NCI-H82 treated with DMSO at 0.1 percent for 48 hours (cell line): ENCODE measurements around the gene WDR59.
"Not testable (repeated sequence)": the region's sequence is repeated elsewhere in the genome, so short reads cannot be mapped to it uniquely, and the experiment has no call there.

Source experiments
- DNase-seq: peaks from one replicate; lab custom pipeline; 2025; ENCODE audit not compliant: unreplicated experiment; lab: John Stamatoyannopoulos, UW

WDR59 gene

GRCh38 chr16:75013123-75013522 lies 28.2 kb upstream of the WDR59 start:
- DNase-seq, result not testable (repeated sequence)

- no peak for DNase-seq
Measured at GRCh38 chr16:75012380-75013081, 27.6 kb upstream of the WDR59 start.

GRCh38 chr16:75011634-75012307 lies 26.8 kb upstream of the WDR59 start:
- DNase-seq, result no peak

GRCh38 chr16:75010427-75010826 lies 25.5 kb upstream of the WDR59 start:
- no peak for DNase-seq

GRCh38 chr16:75007443-75007842 lies 22.5 kb upstream of the WDR59 start:
- no peak for DNase-seq

- DNase-seq, result no peak
Measured at GRCh38 chr16:75005697-75006096, 20.8 kb upstream of the WDR59 start.

- no peak for DNase-seq
Measured at GRCh38 chr16:75004460-75004859, 19.5 kb upstream of the WDR59 start.

- DNase-seq, result no peak
Measured at GRCh38 chr16:75003931-75004330, 19.0 kb upstream of the WDR59 start.

DNA sequence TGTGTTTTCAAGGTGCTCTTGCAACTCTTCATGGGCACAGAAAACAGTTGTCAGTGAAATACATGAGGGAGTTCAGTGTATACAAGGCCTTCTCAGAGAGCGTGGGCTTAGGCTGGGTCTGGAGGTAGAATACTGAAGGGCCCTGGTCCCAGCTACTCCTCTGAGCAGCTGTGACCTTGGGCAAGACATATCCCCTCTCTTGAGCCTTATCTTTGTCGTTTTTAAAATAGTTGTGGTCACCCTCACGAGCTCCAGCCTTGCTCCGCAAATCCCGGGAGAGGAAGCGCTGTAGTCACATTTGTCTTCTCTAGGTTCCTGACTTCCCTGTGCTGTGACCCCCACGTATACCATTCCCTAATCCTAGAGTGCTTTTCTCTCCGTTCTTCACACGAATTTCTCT lies 17.6 kb upstream of the WDR59 start:
- DNase-seq, result no peak

DNA sequence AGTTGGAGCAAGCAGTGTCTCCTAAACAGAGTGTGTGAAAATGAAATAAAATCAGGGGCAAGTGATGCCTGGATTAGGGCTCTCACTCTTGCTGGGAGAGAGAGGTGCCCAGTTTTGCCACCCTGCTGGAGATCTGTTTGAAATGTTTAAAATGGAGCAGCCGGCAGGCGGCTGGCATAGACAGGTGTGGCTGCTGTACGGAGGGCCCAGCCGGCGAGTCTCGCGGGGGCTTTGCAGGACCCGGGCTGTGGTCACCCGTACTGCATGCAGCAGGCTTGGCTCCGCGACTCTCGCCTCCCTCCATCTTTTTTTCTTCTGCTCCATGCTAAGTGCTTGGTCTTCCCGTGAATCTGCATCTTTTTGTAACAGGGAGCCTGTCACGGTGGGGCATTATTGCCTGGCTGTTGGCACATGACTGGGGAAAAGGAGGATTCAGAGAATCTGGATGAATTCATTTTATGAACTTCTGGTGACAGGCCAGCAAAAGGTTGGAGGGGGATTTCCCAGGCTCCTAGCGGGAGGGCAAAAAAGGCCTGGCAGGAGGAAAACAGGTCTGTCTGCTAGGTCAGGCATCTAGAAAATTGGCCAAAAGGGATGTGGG lies 15.7 kb upstream of the WDR59 start:
- no peak for DNase-seq

GRCh38 chr16:74999609-75000480 lies 14.9 kb upstream of the WDR59 start:
- DNase-seq, result no peak

- no peak for DNase-seq
Measured at GRCh38 chr16:74999219-74999608, 14.3 kb upstream of the WDR59 start.

DNA sequence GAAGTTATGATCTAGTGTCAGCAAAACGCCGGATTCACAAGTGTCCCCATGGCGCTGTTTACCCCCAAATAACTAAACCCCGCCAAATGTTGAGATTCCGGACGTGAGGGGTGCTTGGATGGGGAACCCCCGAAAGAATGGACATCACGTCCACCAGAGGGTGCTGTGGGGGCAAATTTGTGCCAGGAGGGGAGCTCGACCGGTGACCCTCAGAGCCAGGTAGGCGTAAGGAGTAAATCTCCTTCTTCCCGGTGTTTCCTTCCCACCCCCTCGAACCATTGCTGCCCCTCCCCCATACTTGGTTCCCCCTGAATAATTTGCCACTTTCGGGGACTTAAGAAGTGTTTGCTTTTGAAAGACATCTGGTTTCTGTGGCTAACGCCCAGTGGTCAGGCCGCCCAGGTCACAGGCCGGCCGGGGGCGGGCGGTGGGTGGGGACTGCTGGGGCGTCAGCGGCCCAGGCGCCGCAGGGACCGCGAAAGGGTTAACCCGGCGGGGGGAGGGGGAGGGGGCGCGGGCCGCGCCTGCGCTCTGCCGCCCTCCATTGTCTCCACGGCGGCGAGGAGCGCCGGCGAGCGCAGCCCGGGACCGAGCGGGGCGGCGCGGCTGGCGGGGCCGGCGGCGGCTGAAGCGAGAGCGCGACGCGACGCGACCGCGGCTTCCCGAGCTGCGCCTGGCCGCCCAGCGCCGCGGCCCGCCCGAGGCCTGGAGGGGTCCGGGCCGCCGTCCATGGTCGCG lies 13.7 kb upstream of the WDR59 start, which contains the start of gene ZNRF1:
Gene ZNRF1, plus strand, starts transcription at position 544 of the 738 bp plus-strand sequence. CDS start 648 bp downstream, outside the sequence.
- DNase-seq, result peak; percentile 52

DNA sequence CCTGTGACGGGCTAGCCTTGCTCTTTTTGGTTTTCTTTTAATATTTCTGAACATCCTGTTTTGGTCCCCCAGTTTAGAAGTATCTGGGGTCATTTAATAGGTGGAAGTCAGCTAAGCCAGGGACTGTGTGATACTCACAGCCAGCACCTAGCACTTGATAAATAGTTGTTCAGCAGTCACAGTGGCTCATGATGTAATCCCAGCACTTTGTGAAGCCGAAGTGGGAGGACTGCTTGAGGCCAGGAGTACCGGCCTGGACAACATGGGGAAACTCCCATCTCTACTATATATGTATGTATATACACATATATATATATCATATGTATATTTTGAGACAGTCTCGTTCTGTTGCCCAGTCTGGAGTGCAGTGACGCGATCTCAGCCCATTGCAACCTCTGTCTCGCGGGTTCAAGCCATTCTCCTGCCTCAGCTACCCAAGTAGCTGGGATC lies 12.1 kb upstream of the WDR59 start:
- DNase-seq, result no peak

DNA sequence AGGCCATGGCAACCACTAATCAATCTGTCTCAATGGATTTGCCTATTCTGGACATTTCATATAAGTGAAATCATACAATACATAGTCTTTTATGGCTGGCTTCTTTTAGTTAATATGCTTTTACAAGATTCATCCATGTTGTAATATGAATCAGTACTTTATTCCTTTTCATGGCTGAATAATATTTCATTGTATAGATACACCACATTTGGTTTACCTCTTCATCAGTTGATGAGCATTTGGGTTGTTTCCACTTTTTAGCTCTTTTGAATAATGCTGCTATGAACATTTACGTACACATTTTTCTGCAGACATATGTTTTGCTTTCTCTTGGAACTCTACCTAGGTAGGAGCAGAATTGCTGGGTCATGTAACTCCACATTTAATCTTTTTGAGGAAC lies 11.1 kb upstream of the WDR59 start:
- DNase-seq, result no peak

DNA sequence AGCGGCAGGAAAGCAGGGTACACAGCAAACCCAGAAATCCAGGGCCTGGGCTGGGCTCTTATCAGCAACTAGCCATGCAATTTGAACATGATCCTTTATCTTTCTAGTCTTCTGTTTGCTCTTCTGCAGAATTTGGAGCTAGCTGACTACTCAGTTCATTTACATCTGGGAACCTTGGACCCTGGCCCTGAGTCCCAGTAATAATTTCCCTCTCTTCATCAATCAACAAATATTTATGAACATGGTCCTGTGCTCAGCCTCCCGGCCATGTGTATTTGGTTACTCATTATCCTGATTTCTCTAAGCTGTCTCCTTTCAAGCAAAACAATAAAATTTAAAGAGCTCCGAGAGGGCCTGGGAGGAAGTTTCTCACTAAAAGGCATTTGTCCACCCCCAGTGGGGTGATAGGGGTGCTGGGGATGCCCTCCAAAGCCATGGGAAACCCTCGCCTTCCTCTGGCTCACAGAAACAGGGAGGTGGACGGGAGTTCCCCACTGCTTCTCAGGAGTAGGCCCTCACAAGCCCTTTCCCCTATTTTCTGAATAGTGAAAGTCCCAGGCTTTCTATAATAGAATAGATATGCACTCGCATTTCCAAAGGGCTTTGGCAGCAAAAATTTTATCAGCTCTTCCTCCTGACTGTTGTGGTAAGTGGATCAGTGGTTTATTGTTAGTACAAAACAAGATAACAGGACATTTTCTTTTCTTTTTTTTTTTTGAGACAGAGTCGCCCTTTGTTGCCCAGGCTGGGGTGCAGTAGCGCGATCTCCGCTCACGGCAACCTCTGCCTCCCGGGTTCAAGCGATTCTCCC lies 6.9 kb upstream of the WDR59 start:
- DNase-seq, result no peak

GRCh38 chr16:74991268-74991592 lies 6.3 kb upstream of the WDR59 start:
- DNase-seq, result no peak

- DNase-seq, result no peak
Measured at GRCh38 chr16:74990832-74991231, 5.9 kb upstream of the WDR59 start.

GRCh38 chr16:74989864-74990263 lies 4.9 kb upstream of the WDR59 start:
- DNase-seq, result not testable (repeated sequence)
